ENCODE data around the gene PHRF1.

The PHRF1 gene

DNA sequence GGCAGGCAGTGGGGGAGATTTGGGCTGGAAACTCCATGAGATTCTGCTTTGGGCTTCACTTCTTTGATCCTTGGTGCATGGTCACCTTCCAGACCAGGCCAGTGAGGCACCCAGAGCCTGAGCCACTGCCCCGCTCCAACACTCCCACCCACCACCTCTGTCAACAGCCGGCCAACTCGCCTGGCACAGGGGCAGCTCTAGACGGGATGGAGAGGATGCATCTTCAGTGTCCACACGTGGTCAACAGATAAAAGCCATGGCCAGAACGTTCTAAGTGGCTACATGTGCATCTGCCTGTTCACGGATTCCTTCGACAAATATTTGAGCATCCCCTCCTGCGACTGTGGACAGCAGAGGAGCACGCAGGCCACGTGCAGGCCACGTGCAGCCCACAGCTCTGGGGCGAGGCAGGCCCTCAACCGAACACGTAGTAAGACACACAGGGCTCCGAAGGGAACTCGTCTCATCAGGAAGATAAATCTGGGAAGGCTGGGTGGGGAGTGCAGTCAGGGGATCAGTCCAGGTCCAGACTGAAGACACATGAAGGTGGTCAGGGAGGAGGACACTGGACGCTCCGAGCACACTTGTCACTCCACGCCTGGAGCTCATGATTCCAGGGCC is 37.7 kb upstream of the PHRF1 start:
- TF ChIP-seq CTCF (IDR thresholded peaks at IDR 0.05; ENCODE audit: low read depth, low read length) = no peak
- no peak overlapping the region for H3K4me3 ChIP-seq (replicated peaks in 1 of 2; ENCODE audit: low read depth in 2 of 2, low read length in 2 of 2)
- DNase-seq (ENCODE audit: low read depth in 2 of 2) = no peak

DNA sequence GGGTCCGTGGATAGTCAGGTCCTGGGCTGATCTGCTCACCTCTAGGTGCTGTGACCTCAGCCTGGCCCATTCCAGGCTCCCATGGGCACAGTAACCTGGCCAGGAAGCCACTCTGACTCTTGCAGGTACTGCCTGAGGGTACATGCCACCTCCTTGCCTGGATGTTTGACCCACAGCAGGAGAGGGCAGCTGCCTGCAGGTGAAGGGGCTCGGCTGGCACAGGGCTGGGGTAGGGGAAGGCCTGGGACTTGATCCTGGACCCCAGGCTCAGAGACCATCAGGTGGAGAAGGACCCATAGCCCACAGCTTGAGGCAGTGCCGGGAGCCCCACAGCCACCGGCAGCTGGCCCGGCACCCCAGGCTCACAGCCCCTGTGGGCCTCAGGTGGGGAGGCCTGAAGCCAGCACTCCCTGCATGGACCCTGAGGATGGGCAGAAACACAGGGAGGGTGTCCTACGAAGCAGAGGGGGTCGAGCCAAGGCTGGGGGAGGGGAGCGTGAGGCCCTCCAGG is 36.2 kb upstream of the PHRF1 start:
- no peak for TF ChIP-seq CTCF (IDR thresholded peaks at IDR 0.05; ENCODE audit: low read depth, low read length)
- no peak overlapping the region for H3K4me3 ChIP-seq (replicated peaks in 1 of 2; ENCODE audit: low read depth in 2 of 2, low read length in 2 of 2)
- no peak for DNase-seq (ENCODE audit: low read depth in 2 of 2)

DNA sequence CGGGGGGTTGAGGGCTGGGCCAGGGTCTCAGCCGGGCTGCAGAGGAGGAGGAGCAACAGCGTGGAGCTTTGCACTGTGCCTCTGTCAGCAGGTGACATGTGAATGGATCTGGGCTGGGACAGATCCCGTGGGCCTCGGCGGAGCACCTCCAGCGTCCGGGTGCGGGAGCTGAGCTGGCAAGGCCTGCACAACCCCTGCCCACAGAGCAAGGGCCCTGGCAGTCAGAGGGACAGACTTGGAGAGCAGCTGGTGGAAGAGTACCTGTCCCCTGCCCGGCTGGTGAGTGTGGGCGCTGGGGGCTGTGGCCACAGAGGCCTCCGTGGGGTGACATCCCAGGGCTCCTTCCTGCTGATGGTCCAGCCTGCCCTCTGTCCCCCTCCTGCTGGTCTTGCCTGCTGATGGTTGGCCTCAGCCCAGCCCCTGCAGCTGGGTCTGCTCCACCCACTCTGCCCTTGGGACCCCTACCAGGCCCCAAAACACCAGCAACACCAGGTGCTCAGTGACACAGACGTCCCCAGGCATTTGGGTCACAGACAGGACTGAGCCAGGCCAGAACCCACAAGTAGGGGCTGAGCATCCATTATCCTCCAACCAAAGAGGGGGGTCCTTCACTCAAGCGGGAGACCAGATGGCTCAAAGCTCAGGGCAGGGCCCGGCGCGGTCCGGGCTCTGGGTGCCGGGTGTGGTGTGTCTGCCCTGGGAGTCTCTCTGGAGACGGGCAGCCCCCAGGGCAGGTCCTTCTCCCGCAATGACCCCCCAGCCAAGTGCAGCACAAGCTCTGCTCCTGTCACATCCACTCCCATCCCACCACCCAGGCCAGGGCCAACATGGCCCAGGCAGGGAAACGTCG is 35.5 kb upstream of the PHRF1 start:
- no peak overlapping the region for H3K4me3 ChIP-seq (replicated peaks in 1 of 2; ENCODE audit: low read depth in 2 of 2, low read length in 2 of 2)
- no peak for TF ChIP-seq CTCF (IDR thresholded peaks at IDR 0.05; ENCODE audit: low read depth, low read length)
- DNase-seq (ENCODE audit: low read depth in 2 of 2) = no peak

DNA sequence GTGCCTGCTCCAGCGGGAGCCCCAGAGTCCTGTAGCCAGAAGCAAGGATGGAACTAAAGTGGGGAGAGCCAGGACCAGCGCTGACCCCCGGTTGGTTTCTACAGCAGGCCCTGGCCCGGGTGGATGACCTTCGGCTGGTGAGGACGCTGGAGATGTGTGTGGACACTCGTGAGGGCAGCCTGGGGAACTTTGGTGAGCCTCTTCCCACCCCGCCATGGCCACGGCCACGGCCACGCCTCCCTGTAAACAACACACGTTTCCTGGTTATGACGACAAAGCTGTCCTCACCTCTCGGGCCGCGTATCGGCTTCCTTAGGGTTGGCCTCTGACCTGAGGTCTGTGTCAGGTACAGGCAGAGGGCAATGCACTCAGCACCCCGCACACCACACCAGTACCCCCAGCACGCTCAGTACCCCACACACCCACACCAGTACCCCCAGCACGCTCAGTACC is 34.8 kb upstream of the PHRF1 start:
- DNase-seq (ENCODE audit: low read depth in 2 of 2) = no peak
- no peak for TF ChIP-seq CTCF (IDR thresholded peaks at IDR 0.05; ENCODE audit: low read depth, low read length)
- H3K4me3 ChIP-seq (replicated peaks in 1 of 2; ENCODE audit: low read depth in 2 of 2, low read length in 2 of 2) = no peak overlapping the region

GRCh38 chr11:544817-545166 is 31.5 kb upstream of the PHRF1 start:
- H3K4me3 ChIP-seq (replicated peaks in 1 of 2; ENCODE audit: low read depth in 2 of 2, low read length in 2 of 2) = no peak overlapping the region
- no peak for DNase-seq (ENCODE audit: low read depth in 2 of 2)
- TF ChIP-seq CTCF (IDR thresholded peaks at IDR 0.05; ENCODE audit: low read depth, low read length) = no peak

- TF ChIP-seq CTCF (IDR thresholded peaks at IDR 0.05; ENCODE audit: low read depth, low read length) = no peak
- DNase-seq (ENCODE audit: low read depth in 2 of 2) = no peak
- no peak overlapping the region for H3K4me3 ChIP-seq (replicated peaks in 1 of 2; ENCODE audit: low read depth in 2 of 2, low read length in 2 of 2)
Measured at GRCh38 chr11:545171-545570, 31.1 kb upstream of the PHRF1 start.

All from cardiac fibroblast (primary cell).